DND-41 (cell line): ENCODE data around the gene BPIFB1.

Experiments
- ATAC-seq: fragments of 200-7000 bp; cut with Tn5 transposase; 3 replicates; pipeline ENCODE4 v1.9.1; 2021; ENCODE audit warnings: low read depth; ENCODE audit not compliant: insufficient read depth
- DNase-seq: peaks from one replicate; pipeline ENCODE4 v3.0.0-alpha.2; 2020
- H2AFZ ChIP-seq: 2 replicates; pipeline ENCODE4 v1.6.0; 2012; ENCODE audit warnings: low read depth, low read length
- H3K27ac ChIP-seq: 2 replicates; pipeline ENCODE4 v1.5.1; 2012; ENCODE audit warnings: low read length, inconsistent platforms
- H3K27me3 ChIP-seq: fragments of 200-600 bp; sonication (generic); 2 replicates; pipeline ENCODE4 v1.6.0; 2012; ENCODE audit warnings: low read length, mild to moderate bottlenecking, inconsistent platforms; ENCODE audit not compliant: insufficient read depth, poor library complexity
- H3K36me3 ChIP-seq: 2 replicates; pipeline ENCODE4 v1.5.1; 2012; ENCODE audit warnings: low read length, inconsistent platforms; ENCODE audit not compliant: insufficient read depth
- H3K4me1 ChIP-seq: 2 replicates; pipeline ENCODE4 v1.5.1; 2012; ENCODE audit warnings: mild to moderate bottlenecking, low read length; ENCODE audit not compliant: insufficient read depth
- H3K4me2 ChIP-seq: 2 replicates; pipeline ENCODE4 v1.6.0; 2012; ENCODE audit warnings: mild to moderate bottlenecking, moderate library complexity, low read length, inconsistent platforms; ENCODE audit not compliant: insufficient read depth
- H3K4me3 ChIP-seq, 2 experiments: fragments of 200-600 bp in 1 of 2; shearing (Covaris generic) in 1 of 2; 2 replicates each; pipeline ENCODE4 v1.5.1; 2012 to 2016; ENCODE audit warnings: inconsistent platforms in 2 of 2, low read length in 2 of 2, mild to moderate bottlenecking in 2 of 2, low read depth in 1 of 2, moderate library complexity in 1 of 2
- H3K79me2 ChIP-seq: 2 replicates; pipeline ENCODE4 v1.6.0; 2012; ENCODE audit warnings: low read length, inconsistent platforms; ENCODE audit not compliant: insufficient read depth
- H3K9ac ChIP-seq: 2 replicates; pipeline ENCODE4 v1.6.0; 2012; ENCODE audit warnings: low read depth, mild to moderate bottlenecking, inconsistent platforms, low read length, moderate library complexity
- H3K9me3 ChIP-seq: 2 replicates; pipeline ENCODE4 v1.5.1; 2012; ENCODE audit warnings: low read length, moderate library complexity, mild to moderate bottlenecking, inconsistent platforms; ENCODE audit not compliant: insufficient read depth, severe bottlenecking
- H4K20me1 ChIP-seq: 2 replicates; pipeline ENCODE4 v1.6.0; 2012; ENCODE audit warnings: low read length; ENCODE audit not compliant: insufficient read depth
- EZH2 ChIP-seq: IDR thresholded peaks from 3 replicates; pipeline ENCODE4 v1.6.1; 2012; ENCODE audit warnings: borderline replicate concordance, low read depth, mild to moderate bottlenecking, moderate library complexity, low read length, inconsistent platforms; ENCODE audit not compliant: severe bottlenecking
- TF ChIP-seq, protein P1 (sequence below): IDR thresholded peaks from 2 replicates; pipeline ENCODE4 v1.5.1; 2012; ENCODE audit warnings: borderline replicate concordance, low read length, moderate library complexity, mild to moderate bottlenecking; ENCODE audit not compliant: poor library complexity, severe bottlenecking; ENCODE audit errors: extremely low read depth

The BPIFB1 gene

GRCh38 chr20:33296206-33296605, 13.2 kb downstream of the BPIFB1 start:
- H3K9me3 ChIP-seq = no peaks in the 10 kb centered on the region
- H3K9ac ChIP-seq = no peak overlapping the region
- no peak overlapping the region for H2AFZ ChIP-seq
- H3K4me1 ChIP-seq = 0 out of 2 replicates have a peak, but pooled peaks cover 4% of the 10 kb centered on the region
- H3K79me2 ChIP-seq = no peaks in the 10 kb centered on the region
- no peaks in the 10 kb centered on the region for H3K36me3 ChIP-seq
- peaks cover 15% of the 10 kb centered on the region for H3K27me3 ChIP-seq
- no peak overlapping the region for H3K27ac ChIP-seq
- peaks cover 3% of the 10 kb centered on the region; the same call in 1 of the 2 replicates for H4K20me1 ChIP-seq
- ATAC-seq = no peak
- DNase-seq = no peak
- TF ChIP-seq, protein P1, sequence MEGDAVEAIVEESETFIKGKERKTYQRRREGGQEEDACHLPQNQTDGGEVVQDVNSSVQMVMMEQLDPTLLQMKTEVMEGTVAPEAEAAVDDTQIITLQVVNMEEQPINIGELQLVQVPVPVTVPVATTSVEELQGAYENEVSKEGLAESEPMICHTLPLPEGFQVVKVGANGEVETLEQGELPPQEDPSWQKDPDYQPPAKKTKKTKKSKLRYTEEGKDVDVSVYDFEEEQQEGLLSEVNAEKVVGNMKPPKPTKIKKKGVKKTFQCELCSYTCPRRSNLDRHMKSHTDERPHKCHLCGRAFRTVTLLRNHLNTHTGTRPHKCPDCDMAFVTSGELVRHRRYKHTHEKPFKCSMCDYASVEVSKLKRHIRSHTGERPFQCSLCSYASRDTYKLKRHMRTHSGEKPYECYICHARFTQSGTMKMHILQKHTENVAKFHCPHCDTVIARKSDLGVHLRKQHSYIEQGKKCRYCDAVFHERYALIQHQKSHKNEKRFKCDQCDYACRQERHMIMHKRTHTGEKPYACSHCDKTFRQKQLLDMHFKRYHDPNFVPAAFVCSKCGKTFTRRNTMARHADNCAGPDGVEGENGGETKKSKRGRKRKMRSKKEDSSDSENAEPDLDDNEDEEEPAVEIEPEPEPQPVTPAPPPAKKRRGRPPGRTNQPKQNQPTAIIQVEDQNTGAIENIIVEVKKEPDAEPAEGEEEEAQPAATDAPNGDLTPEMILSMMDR = no peak
- TF ChIP-seq EZH2 = no peak
- no peak overlapping the region for H3K4me3 ChIP-seq
- H3K4me2 ChIP-seq = no peak overlapping the region

- Histone ChIP-seq H3K79me2 (no peaks in the 10 kb centered on the region), H4K20me1 (no peaks in the 10 kb centered on the region; the same call in 1 of the 2 replicates), H3K4me1 (0 out of 2 replicates have a peak, but pooled peaks cover 4% of the 10 kb centered on the region), H3K4me3 (no peak overlapping the region), H2AFZ (no peak overlapping the region), H3K36me3 (no peaks in the 10 kb centered on the region), H3K27me3 (peaks cover 26% of the 10 kb centered on the region), H3K4me2 (no peak overlapping the region), H3K9ac (no peak overlapping the region), H3K27ac (no peak overlapping the region), H3K9me3 (no peaks in the 10 kb centered on the region)
- TF ChIP-seq EZH2 = no peak
- TF ChIP-seq, protein P1 = no peak
- ATAC-seq = no peak
- no peak for DNase-seq
Measured at GRCh38 chr20:33298391-33298790, 15.4 kb downstream of the BPIFB1 start.

DNA sequence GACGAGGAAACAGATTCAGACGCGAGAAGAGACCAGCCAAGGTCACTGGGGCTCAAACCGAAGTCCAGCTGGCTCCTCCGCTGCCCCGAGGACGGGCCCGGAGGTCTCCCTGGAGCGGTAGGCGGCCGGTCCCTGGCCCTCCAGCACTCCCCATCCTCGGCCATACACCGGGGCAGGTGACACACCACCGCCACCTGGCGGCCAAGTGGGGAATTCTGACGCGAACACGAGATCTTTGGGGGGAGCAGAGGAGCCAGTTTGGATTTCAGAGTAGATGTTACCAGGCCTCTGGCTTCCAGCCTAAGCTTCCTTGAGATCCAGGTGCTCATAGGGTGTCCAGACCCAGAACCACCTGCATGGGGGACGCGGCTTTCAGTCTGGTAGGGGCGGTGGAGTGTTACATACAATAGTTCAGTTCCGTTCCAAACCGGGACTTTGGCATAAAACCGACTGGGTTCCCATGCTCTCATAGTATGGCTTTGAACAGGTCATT, 16.1 kb downstream of the BPIFB1 start:
- peak; percentile 75 for DNase-seq
- 0 out of 2 replicates have a peak, but pooled peaks cover 4% of the 10 kb centered on the region for H3K4me1 ChIP-seq
- H3K79me2 ChIP-seq = no peaks in the 10 kb centered on the region
- TF ChIP-seq, protein P1 = peak; percentile 99
- TF ChIP-seq EZH2 = no peak
- peaks cover 20% of the 10 kb centered on the region for H3K27me3 ChIP-seq
- H2AFZ ChIP-seq = no peak overlapping the region; the same call in 1 of the 2 replicates
- H3K27ac ChIP-seq = no peak overlapping the region
- H3K9me3 ChIP-seq = no peaks in the 10 kb centered on the region
- H3K36me3 ChIP-seq = no peaks in the 10 kb centered on the region
- H4K20me1 ChIP-seq = no peaks in the 10 kb centered on the region; the same call in 1 of the 2 replicates
- no peak overlapping the region for H3K4me2 ChIP-seq
- H3K9ac ChIP-seq = no peak overlapping the region
- peak; percentile 93 for ATAC-seq
- no peak overlapping the region for H3K4me3 ChIP-seq
